ENCODE data around the gene MSX2.

DNA sequence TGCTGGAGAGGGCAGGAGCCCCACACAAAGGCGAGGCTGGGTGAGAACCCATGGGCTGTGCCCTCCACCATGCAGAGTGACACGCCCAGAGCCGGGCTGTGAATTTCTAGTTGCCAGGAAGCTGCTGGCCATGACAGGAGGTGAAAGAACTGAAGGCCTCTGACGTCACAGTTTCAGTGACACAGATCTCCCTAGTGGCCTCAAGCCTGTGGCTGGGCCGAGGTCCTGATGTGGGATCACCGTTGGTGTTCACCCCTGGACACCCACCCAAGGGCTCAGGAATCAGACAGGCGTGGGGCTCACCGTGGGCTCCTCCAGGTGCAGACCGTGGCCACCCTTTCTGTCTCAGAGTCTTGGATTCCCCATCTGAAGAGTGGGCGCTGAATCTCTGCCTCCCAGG is 39.9 kb downstream of the MSX2 start:
- TF ChIP-seq GATA3 (IDR thresholded peaks at IDR 0.05; ENCODE audit: low read depth, low read length) (no peak), GATA2 (IDR thresholded peaks at IDR 0.05; ENCODE audit: low read depth, low read length) (no peak)

All from SH-SY5Y (cell line).